ENCODE data around the gene NDUFB7. TPM values are rescaled to one million over a fixed set of nuclear protein-coding genes. Genes with fewer than 3 reads are reported as not detected.

Gene NDUFB7
- total and polyA plus RNA-seq, 2 experiments from 2014 or later: 289 to 463 TPM

DNA sequence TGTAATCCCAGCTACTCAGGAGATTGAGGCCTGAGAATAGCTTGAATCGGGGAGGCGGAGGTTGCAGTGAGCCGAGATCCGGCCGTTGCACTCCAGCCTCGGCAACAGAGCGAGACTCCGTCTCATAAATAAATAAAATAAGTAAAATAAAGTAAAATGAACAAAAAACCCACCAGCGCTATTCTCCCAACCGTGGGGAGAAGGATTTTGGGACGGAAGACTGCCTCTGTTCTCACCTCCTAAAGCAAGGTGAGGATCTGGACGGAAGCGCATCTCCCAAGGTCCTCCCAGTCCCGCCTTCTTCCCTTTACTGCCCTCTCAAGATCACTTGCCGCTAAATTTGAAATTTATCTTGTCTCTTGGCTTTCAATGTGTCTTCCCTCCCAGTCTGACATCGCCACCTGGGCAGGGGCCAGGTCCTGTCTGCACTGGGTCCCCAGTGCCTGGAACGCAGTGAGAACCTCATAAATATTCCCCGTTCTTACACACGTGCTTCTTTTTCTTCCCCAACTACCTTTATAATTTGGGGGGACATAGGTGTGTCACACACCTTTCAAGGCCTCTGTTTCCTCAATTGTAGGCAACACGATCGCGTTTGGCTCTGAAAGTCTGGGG, 52.5 kb downstream of the NDUFB7 start:
- peaks cover 31% of the 10 kb centered on the region for H3K79me2 ChIP-seq (replicated peaks; ENCODE audit: insufficient read depth)
- H4K20me1 ChIP-seq (replicated peaks; ENCODE audit: insufficient read depth): peaks cover 21% of the 10 kb centered on the region; the same call in 1 of the 2 replicates
- H3K9me3 Mint-ChIP-seq: no peaks in the 10 kb centered on the region; the same call in 2 of the 3 replicates
- peak overlapping the region; percentile 81 for H3K4me2 ChIP-seq
- peaks cover 15% of the 10 kb centered on the region for H3K27me3 Mint-ChIP-seq (ENCODE audit: insufficient read depth, low read depth, poor library complexity)
- peaks cover 23% of the 10 kb centered on the region for H3F3A ChIP-seq (replicated peaks; ENCODE audit: low read depth)
- no peaks in the 10 kb centered on the region for H3K9me2 ChIP-seq (ENCODE audit: insufficient read depth)
- H3K27ac Mint-ChIP-seq: peak overlapping the region; percentile 77
- peak overlapping the region; percentile 93 for H3K4me3 Mint-ChIP-seq
- DNase-seq (ENCODE audit: low spot score) (no peak), ATAC-seq (no peak)
- peak overlapping the region; percentile 88 for H2AFZ ChIP-seq
- TF ChIP-seq, protein P1, sequence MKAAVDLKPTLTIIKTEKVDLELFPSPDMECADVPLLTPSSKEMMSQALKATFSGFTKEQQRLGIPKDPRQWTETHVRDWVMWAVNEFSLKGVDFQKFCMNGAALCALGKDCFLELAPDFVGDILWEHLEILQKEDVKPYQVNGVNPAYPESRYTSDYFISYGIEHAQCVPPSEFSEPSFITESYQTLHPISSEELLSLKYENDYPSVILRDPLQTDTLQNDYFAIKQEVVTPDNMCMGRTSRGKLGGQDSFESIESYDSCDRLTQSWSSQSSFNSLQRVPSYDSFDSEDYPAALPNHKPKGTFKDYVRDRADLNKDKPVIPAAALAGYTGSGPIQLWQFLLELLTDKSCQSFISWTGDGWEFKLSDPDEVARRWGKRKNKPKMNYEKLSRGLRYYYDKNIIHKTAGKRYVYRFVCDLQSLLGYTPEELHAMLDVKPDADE (IDR thresholded peaks at IDR 0.05): no peak
- TF ChIP-seq POLR2AphosphoS5 (IDR thresholded peaks at IDR 0.05; ENCODE audit: low read depth) (no peak), CREB1 (CRISPR knock-in tag; IDR thresholded peaks at IDR 0.05; ENCODE audit: low read depth) (no peak), NANOG (IDR thresholded peaks at IDR 0.05; ENCODE audit: borderline replicate concordance) (no peak), EZH2phosphoT487 (IDR thresholded peaks at IDR 0.05; ENCODE audit: unreplicated experiment) (no peak), STAT1 (IDR thresholded peaks at IDR 0.05; ENCODE audit: unreplicated experiment) (no peak), JUNB (IDR thresholded peaks at IDR 0.05; ENCODE audit: unreplicated experiment) (no peak), ZNF331 (CRISPR knock-in tag; IDR thresholded peaks at IDR 0.05; ENCODE audit: low read depth) (no peak), EZH2 (IDR thresholded peaks at IDR 0.05; ENCODE audit: low read depth, unreplicated experiment) (no peak), ZNF114 (CRISPR knock-in tag; IDR thresholded peaks at IDR 0.05) (no peak)
- TF ChIP-seq, protein P2, sequence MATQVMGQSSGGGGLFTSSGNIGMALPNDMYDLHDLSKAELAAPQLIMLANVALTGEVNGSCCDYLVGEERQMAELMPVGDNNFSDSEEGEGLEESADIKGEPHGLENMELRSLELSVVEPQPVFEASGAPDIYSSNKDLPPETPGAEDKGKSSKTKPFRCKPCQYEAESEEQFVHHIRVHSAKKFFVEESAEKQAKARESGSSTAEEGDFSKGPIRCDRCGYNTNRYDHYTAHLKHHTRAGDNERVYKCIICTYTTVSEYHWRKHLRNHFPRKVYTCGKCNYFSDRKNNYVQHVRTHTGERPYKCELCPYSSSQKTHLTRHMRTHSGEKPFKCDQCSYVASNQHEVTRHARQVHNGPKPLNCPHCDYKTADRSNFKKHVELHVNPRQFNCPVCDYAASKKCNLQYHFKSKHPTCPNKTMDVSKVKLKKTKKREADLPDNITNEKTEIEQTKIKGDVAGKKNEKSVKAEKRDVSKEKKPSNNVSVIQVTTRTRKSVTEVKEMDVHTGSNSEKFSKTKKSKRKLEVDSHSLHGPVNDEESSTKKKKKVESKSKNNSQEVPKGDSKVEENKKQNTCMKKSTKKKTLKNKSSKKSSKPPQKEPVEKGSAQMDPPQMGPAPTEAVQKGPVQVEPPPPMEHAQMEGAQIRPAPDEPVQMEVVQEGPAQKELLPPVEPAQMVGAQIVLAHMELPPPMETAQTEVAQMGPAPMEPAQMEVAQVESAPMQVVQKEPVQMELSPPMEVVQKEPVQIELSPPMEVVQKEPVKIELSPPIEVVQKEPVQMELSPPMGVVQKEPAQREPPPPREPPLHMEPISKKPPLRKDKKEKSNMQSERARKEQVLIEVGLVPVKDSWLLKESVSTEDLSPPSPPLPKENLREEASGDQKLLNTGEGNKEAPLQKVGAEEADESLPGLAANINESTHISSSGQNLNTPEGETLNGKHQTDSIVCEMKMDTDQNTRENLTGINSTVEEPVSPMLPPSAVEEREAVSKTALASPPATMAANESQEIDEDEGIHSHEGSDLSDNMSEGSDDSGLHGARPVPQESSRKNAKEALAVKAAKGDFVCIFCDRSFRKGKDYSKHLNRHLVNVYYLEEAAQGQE (IDR thresholded peaks at IDR 0.05; ENCODE audit: unreplicated experiment): no peak
- TF ChIP-seq, protein P3, sequence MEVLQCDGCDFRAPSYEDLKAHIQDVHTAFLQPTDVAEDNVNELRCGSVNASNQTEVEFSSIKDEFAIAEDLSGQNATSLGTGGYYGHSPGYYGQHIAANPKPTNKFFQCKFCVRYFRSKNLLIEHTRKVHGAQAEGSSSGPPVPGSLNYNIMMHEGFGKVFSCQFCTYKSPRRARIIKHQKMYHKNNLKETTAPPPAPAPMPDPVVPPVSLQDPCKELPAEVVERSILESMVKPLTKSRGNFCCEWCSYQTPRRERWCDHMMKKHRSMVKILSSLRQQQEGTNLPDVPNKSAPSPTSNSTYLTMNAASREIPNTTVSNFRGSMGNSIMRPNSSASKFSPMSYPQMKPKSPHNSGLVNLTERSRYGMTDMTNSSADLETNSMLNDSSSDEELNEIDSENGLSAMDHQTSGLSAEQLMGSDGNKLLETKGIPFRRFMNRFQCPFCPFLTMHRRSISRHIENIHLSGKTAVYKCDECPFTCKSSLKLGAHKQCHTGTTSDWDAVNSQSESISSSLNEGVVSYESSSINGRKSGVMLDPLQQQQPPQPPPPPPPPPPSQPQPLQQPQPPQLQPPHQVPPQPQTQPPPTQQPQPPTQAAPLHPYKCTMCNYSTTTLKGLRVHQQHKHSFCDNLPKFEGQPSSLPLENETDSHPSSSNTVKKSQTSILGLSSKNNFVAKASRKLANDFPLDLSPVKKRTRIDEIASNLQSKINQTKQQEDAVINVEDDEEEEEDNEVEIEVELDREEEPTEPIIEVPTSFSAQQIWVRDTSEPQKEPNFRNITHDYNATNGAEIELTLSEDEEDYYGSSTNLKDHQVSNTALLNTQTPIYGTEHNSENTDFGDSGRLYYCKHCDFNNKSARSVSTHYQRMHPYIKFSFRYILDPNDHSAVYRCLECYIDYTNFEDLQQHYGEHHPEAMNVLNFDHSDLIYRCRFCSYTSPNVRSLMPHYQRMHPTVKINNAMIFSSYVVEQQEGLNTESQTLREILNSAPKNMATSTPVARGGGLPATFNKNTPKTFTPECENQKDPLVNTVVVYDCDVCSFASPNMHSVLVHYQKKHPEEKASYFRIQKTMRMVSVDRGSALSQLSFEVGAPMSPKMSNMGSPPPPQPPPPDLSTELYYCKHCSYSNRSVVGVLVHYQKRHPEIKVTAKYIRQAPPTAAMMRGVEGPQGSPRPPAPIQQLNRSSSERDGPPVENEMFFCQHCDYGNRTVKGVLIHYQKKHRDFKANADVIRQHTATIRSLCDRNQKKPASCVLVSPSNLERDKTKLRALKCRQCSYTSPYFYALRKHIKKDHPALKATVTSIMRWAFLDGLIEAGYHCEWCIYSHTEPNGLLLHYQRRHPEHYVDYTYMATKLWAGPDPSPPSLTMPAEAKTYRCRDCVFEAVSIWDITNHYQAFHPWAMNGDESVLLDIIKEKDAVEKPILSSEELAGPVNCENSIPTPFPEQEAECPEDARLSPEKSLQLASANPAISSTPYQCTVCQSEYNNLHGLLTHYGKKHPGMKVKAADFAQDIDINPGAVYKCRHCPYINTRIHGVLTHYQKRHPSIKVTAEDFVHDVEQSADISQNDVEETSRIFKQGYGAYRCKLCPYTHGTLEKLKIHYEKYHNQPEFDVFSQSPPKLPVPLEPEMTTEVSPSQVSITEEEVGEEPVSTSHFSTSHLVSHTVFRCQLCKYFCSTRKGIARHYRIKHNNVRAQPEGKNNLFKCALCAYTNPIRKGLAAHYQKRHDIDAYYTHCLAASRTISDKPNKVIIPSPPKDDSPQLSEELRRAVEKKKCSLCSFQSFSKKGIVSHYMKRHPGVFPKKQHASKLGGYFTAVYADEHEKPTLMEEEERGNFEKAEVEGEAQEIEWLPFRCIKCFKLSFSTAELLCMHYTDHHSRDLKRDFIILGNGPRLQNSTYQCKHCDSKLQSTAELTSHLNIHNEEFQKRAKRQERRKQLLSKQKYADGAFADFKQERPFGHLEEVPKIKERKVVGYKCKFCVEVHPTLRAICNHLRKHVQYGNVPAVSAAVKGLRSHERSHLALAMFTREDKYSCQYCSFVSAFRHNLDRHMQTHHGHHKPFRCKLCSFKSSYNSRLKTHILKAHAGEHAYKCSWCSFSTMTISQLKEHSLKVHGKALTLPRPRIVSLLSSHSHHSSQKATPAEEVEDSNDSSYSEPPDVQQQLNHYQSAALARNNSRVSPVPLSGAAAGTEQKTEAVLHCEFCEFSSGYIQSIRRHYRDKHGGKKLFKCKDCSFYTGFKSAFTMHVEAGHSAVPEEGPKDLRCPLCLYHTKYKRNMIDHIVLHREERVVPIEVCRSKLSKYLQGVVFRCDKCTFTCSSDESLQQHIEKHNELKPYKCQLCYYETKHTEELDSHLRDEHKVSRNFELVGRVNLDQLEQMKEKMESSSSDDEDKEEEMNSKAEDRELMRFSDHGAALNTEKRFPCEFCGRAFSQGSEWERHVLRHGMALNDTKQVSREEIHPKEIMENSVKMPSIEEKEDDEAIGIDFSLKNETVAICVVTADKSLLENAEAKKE (CRISPR knock-in tag; IDR thresholded peaks at IDR 0.05): no peak
- TF ChIP-seq, protein P4, sequence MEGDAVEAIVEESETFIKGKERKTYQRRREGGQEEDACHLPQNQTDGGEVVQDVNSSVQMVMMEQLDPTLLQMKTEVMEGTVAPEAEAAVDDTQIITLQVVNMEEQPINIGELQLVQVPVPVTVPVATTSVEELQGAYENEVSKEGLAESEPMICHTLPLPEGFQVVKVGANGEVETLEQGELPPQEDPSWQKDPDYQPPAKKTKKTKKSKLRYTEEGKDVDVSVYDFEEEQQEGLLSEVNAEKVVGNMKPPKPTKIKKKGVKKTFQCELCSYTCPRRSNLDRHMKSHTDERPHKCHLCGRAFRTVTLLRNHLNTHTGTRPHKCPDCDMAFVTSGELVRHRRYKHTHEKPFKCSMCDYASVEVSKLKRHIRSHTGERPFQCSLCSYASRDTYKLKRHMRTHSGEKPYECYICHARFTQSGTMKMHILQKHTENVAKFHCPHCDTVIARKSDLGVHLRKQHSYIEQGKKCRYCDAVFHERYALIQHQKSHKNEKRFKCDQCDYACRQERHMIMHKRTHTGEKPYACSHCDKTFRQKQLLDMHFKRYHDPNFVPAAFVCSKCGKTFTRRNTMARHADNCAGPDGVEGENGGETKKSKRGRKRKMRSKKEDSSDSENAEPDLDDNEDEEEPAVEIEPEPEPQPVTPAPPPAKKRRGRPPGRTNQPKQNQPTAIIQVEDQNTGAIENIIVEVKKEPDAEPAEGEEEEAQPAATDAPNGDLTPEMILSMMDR (conservative IDR thresholded peaks at IDR 0.05; ENCODE audit: low read depth in 2 of 2): no peak
- no peaks in the 10 kb centered on the region for H3K27me3 ChIP-seq (ENCODE audit: insufficient read depth)
- peaks cover 11% of the 10 kb centered on the region; the same call in 1 of the 2 replicates for H3K4me1 ChIP-seq (ENCODE audit: insufficient read depth)
- H3K4me3 ChIP-seq: peak overlapping the region; percentile 58
- H3K4me1 Mint-ChIP-seq: peaks cover 26% of the 10 kb centered on the region
- peaks cover 31% of the 10 kb centered on the region for H3K36me3 Mint-ChIP-seq (ENCODE audit: low read depth)
- H3K27ac ChIP-seq (ENCODE audit: low read depth): peak overlapping the region; percentile 94
- peaks cover 3% of the 10 kb centered on the region; the same call in 1 of the 2 replicates for H3K36me3 ChIP-seq (ENCODE audit: insufficient read depth)

Data from GM23338 (cell line).